ENCODE measurements around the gene ZNF343. TPM values are rescaled to one million over a fixed set of nuclear protein-coding genes. Genes with fewer than 3 reads are reported as not detected.
"Not testable (repeated sequence)": the region's sequence is repeated elsewhere in the genome, so short reads cannot be mapped to it uniquely, and the experiment has no call there.

Gene ZNF343
- total RNA-seq, 1 experiment from 2014 or later, result 5.0 TPM

DNA sequence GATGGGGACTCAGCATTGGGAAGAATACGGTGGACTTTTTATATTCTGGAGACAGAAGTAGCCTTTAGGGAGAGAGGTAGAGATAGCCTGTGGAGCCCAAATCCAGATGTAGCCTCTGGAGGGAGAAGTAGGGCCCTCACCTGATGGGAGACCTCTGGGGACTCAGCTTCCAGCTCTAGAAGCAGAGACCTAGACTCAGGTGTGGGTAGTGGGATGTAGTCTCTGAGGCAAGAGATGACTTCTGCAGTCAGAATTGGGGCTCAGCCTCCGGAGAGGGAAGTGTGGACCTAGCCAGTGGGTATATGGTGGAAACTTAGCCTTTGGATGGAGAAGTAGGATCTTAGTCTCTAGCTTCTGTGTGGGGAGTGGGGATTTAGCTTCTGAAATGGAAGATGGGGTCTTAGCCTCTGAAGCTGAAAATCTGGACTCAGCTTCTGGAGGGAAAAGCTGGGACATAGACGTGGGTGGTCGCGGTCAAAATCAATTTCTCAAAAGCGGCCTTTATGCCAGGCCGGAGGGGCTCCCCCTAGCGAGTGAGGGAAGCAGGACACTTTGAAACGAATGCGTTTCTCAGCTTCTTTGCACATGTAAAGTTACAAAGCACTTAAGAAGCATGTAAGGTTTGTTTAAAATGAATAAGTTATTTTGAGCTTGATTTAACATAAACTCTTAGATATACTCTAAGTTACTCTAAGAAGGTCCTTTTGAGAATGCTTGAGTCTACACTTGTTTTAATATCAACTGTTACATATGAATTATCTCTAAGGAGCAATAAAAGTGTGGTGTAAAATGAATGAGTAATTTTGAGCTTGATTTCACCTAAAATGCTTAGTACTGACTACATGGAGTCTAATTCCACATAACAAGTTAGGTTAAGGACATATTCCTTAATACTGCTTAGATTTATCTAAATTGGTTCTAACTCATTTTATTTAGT lies 12.9 kb upstream of the ZNF343 start:
- peak; percentile 36 for DNase-seq (ENCODE audit: low spot score)

- no peak for DNase-seq (ENCODE audit: low spot score)
Measured at GRCh38 chr20:2520617-2521016, 11.9 kb upstream of the ZNF343 start.

- DNase-seq (ENCODE audit: low spot score), result no peak
Measured at GRCh38 chr20:2519115-2519809, 10.5 kb upstream of the ZNF343 start.

DNA sequence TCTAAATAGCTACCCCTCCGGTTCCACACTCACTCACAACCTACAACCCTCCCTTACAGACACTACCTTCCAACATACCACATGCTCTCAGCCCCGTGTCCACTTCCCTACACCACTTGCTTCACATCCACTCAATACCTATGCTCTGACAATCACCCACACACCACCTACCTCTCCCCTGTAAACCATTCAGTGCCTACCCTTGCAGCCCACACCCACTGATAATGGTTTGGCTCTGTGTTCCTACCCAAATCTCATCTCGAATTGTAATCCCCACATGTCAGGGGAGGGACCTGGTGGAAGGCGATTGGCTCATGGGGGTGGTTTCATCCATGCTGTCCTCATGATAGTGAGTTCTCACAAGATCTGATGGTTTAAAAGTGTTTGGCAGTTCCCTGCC lies 9.8 kb upstream of the ZNF343 start:
- DNase-seq (ENCODE audit: low spot score), result no peak

- no peak for DNase-seq (ENCODE audit: low spot score)
Measured at GRCh38 chr20:2518096-2518495, 9.4 kb upstream of the ZNF343 start.

DNA sequence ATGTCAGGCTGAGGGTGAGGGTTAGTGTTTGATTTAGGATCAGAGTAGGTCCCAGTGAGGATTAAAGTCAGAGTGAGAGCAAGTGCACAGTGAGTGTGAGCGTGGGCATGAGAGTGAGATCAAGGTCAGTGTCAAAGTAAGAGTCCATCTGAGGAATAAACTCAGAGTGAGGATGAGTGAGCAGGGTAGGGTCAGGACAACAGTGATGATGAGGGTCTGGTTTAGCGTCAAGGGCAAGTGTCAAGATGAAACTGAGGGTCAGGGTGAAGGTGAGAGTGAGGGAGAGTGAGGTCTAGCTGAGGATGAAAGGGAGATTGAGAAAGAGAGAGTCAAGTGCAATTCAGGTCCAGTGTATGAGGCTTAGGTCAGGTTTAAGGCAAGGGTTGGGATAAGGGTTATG lies 7.7 kb upstream of the ZNF343 start:
- no peak for DNase-seq (ENCODE audit: low spot score)

DNA sequence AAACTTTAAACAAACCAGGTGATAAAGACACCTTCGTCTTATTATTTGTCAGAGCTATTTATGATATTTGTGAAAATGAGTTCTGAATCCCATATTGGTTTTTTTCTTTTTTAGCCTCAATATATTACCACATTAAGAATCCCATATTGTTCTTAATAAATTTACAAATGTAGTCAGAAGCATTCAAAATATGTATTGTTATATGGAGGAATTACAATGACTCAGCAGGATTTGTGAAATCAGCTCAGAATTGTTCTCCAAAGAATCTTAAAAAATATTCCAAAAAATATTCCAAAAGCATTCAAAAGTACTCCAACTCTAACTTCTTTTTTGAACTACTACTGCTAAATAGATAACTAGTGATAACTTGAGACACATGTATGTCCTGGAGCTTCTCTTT lies 6.5 kb upstream of the ZNF343 start:
- DNase-seq (ENCODE audit: low spot score), result no peak

GRCh38 chr20:2509794-2510193 lies 1.1 kb upstream of the ZNF343 start:
- DNase-seq (ENCODE audit: low spot score), result no peak

DNA sequence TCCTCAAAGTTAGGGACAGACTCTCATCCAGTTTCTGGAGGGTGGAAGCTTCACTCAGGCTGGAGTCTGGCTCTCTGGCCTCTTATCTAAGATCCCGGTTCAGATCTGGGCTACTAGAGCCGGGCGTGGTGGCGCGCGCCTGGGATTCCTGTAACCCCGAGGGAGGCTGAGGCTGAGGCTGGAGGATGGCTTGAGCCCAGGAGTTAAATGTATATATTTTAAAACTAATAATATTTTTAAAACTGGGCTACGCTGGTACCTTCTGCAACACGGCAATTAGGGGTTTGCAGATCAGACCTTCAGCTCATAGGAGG lies 710 bp upstream of the ZNF343 start:
- DNase-seq (ENCODE audit: low spot score), result no peak

DNA sequence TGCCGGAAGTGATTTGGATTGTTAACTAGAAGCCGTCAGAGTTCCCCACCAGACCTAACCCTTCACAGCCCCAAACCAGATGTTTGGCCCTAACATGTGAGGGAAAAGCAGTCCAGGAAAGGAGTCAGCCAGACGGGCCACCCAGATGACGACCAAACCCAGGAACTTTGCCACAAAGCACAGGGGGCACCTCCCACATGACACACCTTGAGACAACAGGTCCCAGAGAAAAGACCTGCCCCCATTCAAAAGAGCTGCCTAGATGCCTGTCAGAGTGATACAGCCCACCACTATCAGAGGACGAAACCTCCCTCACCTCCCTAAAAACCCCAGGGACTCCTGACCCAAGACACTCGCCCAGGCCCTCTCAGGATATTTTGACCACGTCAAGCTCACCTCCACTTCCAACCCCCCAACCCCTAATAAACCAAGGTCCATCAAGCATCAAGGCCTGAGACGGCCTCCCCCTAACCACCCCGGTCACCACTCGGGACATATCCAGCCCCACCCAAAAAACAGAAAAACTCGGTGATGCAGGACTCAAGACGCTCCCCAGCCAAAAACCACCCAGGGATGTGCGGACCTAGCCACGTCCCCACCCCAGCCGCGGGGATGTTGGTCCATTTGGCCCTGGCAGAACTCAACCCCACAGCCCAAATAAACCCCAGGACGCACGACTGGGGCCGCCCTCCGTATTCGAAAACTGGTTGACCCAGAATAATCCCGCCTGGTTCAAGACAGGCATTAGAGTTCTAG lies 662 bp downstream of the ZNF343 start:
- DNase-seq (ENCODE audit: low spot score), result no peak

- DNase-seq (ENCODE audit: low spot score), result no peak
Measured at GRCh38 chr20:2507464-2507863, 1.3 kb downstream of the ZNF343 start.

GRCh38 chr20:2506426-2506825 lies 2.3 kb downstream of the ZNF343 start:
- not testable (repeated sequence) for DNase-seq (ENCODE audit: low spot score)

DNA sequence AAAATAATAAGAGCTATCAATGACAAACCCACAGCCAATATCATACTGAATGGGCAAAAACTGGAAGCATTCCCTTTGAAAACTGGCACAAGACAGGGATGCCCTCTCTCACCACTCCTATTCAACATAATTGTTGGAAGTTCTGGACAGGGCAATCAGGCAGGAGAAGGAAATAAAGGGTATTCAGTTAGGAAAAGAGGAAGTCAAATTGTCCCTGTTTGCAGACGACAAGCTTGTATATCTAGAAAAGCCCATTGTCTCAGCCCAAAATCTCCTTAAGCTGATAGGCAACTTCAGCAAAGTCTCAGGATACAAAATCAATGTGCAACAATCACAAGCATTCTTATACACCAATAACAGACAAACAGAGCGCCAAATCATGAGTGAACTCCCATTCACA lies 3.9 kb downstream of the ZNF343 start:
- not testable (repeated sequence) for DNase-seq (ENCODE audit: low spot score)

GRCh38 chr20:2502808-2503384 lies 5.8 kb downstream of the ZNF343 start:
- DNase-seq (ENCODE audit: low spot score), result not testable (repeated sequence)

DNA sequence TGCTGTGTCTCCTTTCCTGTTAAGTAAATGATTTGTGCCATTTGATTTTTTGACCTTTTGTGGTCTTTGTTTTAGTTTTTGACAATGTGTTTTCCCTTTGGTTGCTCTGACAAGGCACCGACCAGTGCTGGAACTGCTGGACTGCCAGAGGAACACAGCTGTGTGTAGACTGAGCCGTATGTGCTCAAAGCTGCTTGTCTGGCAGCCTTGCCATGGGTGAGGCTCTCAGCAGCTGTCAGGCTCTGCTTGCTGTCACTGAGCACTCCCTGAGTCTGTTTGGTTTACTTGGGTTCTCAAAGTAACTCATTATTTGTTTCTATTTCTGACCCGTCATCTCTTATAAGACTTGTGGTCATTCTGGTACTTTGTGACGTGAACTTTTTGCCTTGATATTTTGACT lies 23.1 kb downstream of the ZNF343 start:
- DNase-seq (ENCODE audit: low spot score), result no peak

GRCh38 chr20:2485080-2485479 lies 23.6 kb downstream of the ZNF343 start:
- no peak for DNase-seq (ENCODE audit: low spot score)

DNA sequence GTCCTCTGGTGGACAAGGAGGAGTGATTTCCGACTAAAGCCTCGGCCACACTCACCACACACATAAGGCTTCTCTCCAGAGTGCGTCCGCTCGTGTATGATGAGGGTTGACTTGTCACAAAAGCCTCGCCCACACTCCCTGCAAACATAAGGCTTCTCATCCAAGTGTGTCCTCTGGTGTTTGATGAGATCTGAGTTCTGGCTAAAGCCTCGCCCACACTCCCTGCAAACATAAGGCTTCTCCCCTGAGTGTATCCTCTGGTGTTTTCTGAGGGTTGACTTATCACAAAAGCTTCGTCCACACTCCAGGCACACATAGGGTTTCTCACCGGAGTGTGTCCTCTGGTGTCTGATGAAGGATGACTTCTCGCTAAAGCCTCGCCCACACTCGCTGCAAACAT lies 25.2 kb downstream of the ZNF343 start:
- no peak for DNase-seq (ENCODE audit: low spot score)

GRCh38 chr20:2480381-2480780 lies 28.3 kb downstream of the ZNF343 start:
- no peak for DNase-seq (ENCODE audit: low spot score)

DNA sequence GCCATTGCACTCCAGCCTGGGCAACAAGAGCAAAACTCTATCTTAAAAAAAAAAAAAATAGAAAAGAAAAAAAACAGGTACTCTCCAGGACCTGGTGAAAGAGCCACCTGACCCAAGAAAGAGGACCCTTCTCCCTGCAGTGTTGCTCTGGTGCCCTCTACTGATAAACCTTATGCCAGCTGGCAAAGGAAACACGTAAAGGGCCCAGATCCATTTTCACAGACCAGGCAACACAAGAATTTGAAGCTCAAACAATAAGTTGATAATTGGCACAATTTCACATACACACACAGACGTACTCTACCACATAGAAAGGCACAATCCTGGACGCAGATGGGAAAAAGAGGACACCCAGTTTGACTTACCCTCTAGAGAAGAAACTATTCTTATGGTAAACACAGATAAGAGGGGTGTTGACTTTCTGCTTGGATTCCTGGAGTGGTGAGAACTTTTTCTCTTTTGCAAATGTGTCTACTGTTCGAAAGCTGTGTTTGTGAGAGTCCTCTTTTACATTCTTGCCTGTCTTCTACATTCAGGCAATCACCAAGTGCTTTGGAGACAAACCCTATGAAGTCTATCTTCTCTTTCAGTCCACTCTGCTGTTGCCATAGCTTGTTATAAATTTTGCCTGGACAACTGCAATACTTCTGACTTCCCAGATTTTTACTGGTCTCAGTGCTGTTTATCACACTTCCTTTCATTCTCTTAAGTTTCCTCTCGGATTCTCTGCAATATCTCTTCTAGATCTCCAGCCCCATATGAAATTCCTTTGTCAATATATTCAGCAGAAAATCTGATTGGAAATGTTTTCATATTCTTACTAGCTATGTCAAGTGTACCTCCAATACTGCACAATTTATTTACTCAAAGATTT lies 31.7 kb downstream of the ZNF343 start:
- no peak for DNase-seq (ENCODE audit: low spot score)

DNA sequence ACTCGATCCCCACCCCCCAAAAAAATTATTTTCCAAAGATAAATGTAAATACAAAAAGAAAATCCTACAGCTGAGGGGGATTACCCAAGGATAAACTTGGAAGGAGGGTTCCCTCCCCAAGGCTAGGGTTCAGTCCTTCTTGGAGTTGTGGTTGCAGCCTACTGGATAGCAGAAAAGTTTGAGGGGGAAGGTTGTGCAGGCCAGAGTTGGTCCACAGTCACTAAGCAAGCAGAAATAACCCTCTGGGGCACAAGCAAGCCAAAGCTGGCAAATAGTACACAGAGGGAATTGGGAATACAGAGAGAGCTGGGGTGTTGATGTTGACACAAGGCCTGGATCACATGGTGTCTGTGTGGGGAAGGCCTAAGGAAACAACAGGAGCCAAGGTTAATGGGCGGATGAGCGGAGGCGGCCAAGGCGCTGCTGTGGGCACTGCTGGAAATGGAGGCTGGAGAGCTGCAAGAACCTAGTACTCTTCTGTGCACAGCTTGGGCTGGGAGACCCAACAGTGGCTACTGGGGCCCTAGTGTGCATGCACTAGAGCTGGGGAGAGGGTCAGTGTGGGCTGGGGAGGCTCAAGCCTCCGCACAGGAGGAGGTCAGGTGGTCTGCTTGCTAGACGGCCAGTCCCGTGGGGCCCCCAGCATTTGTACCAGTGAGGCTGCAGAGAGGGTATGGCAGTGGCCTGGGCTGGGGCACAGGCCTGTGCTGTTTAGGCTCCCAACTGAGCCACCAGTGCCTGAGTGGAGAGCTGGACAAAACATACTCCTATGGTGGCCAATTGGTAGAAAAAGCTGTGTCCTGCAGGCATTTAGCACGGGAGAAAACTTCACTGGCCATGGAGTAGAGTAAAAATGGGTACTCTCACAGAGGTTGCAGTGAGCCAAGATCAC lies 32.6 kb downstream of the ZNF343 start:
- DNase-seq (ENCODE audit: low spot score), result no peak

Data from HT-29 (cell line).